MM.1S (cell line): ENCODE measurements around the gene HEMK1.

Experiments
- DNase-seq: peaks from one replicate; pipeline ENCODE4 v3.0.0-alpha.2; 2015
- H2AFZ ChIP-seq: fragments of 300-600 bp; sonication (generic); 2 replicates; pipeline ENCODE4 v1.6.0; 2016; ENCODE audit warnings: antibody characterized with exemption, low read length
- H3F3A ChIP-seq: fragments of 300-600 bp; sonication (generic); 2 replicates; pipeline ENCODE4 v1.6.1; 2016; ENCODE audit warnings: mild to moderate bottlenecking, antibody characterized with exemption, low read length, moderate library complexity, mixed read lengths; ENCODE audit not compliant: insufficient read depth
- H3K27ac ChIP-seq: fragments of 300-600 bp; sonication (generic); 2 replicates; pipeline ENCODE4 v1.5.1; 2016; ENCODE audit warnings: mild to moderate bottlenecking, low read length
- H3K27me3 ChIP-seq: fragments of 300-600 bp; sonication (generic); replicated peaks from 2 replicates; pipeline ENCODE4 v1.6.0; 2016; ENCODE audit warnings: low read length; ENCODE audit not compliant: insufficient read depth
- H3K36me3 ChIP-seq: fragments of 300-600 bp; sonication (generic); replicated peaks from 2 replicates; pipeline ENCODE4 v1.6.1; 2016; ENCODE audit warnings: mild to moderate bottlenecking, low read length, mixed read lengths; ENCODE audit not compliant: insufficient read depth
- H3K4me1 ChIP-seq: fragments of 300-600 bp; sonication (generic); 2 replicates; pipeline ENCODE4 v1.6.1; 2016; ENCODE audit warnings: low read length, mixed read lengths
- H3K4me2 ChIP-seq: fragments of 300-600 bp; sonication (generic); 2 replicates; pipeline ENCODE4 v1.6.0; 2016; ENCODE audit warnings: low read depth, low read length
- H3K4me3 ChIP-seq: fragments of 300-600 bp; sonication (generic); 2 replicates; pipeline ENCODE4 v1.5.1; 2016; ENCODE audit warnings: low read length, mixed read lengths
- H3K79me2 ChIP-seq: fragments of 300-600 bp; sonication (generic); 2 replicates; pipeline ENCODE4 v1.6.1; 2016; ENCODE audit warnings: mixed run types, low read length, mixed read lengths
- H3K9ac ChIP-seq: fragments of 300-600 bp; sonication (generic); 2 replicates; pipeline ENCODE4 v1.6.1; 2016; ENCODE audit warnings: low read length, mixed read lengths
- H3K9me2 ChIP-seq: fragments of 300-600 bp; sonication (generic); replicated peaks from 2 replicates; pipeline ENCODE4 v1.6.1; 2016; ENCODE audit warnings: mild to moderate bottlenecking, low read length, mixed read lengths; ENCODE audit not compliant: insufficient read depth
- H3K9me3 ChIP-seq: fragments of 300-600 bp; sonication (generic); replicated peaks from 2 replicates; pipeline ENCODE4 v1.6.1; 2016; ENCODE audit warnings: mild to moderate bottlenecking, low read length, mixed read lengths; ENCODE audit not compliant: insufficient read depth
- H4K20me1 ChIP-seq: fragments of 300-600 bp; sonication (generic); 2 replicates; pipeline ENCODE4 v1.6.1; 2016; ENCODE audit warnings: mild to moderate bottlenecking, low read length, moderate library complexity, mixed read lengths; ENCODE audit not compliant: insufficient read depth
- EZH2 ChIP-seq: fragments of 300-600 bp; sonication (generic); optimal IDR thresholded peaks from 2 replicates; pipeline ENCODE3; 2017; ENCODE audit warnings: low read depth, mild to moderate bottlenecking, antibody characterized with exemption, low read length, mixed read lengths
- EZH2phosphoT487 ChIP-seq: fragments of 300-600 bp; sonication (generic); IDR thresholded peaks from 2 replicates; pipeline ENCODE4 v1.6.1; 2018; ENCODE audit warnings: antibody characterized with exemption, low read length
- TF ChIP-seq, protein P1 (sequence below): fragments of 300-600 bp; sonication (generic); IDR thresholded peaks from 2 replicates; pipeline ENCODE4 v1.5.1; 2016; ENCODE audit warnings: antibody characterized with exemption, low read length, mixed read lengths

The HEMK1 gene

DNA sequence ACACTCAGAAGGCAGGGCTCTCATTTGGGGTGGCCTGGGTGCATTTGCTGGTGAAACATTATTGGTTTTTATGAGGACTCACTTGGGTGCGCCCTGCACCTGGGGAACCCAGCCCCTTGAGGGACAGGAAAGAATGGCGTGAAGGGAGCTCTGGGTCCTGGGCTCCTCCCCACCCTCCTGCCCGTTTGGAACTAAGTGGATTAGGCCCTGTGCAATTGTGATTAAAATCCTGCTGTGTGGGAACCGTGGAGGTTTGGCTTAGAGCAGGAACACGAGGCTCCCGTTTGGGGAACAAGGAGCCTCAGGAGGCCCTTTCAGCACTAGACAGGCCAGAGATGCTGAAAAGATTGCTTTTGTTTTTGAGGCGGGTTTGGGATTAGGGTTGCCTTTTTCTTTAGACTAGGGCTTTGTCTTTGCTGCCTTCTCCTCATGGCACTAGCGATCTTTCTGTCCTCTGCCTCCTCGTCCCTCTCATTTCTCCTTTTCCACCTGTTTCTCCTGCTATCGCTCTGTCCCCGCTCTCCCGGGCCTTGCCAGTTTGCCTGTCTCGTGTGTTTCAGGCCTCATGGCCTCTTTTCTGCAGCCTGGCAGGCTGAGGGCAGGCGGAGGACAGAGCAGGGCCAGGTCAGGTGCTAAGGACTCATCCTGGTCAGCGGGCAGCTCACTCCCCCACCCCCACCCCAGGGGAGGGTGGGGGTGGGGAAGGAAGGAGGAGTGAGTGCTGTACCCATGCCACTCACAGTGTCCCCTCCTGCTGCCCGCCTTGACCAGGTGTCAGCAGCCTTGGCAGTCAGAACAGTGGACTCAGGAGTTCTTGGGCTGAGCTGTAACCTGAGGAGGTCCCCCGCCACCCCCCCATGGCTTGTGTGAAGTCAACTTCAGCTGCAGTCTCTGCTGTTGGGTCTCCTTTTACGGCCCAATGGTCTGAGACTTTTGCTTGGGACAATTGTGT lies 56.2 kb downstream of the HEMK1 start:
- no peak for DNase-seq
- Histone ChIP-seq H3K27me3 (no peaks in the 10 kb centered on the region), H3K4me1 (peaks cover 16% of the 10 kb centered on the region), H2AFZ (no peak overlapping the region), H3F3A (no peaks in the 10 kb centered on the region), H3K4me3 (no peak overlapping the region), H3K4me2 (no peak overlapping the region), H4K20me1 (no peaks in the 10 kb centered on the region), H3K79me2 (peaks cover 23% of the 10 kb centered on the region; the same call in 1 of the 2 replicates), H3K9me3 (no peaks in the 10 kb centered on the region), H3K9ac (no peak overlapping the region), H3K27ac (no peak overlapping the region), H3K36me3 (no peaks in the 10 kb centered on the region), H3K9me2 (no peaks in the 10 kb centered on the region)
- no peak for TF ChIP-seq EZH2
- no peak for TF ChIP-seq EZH2phosphoT487
- TF ChIP-seq, protein P1, sequence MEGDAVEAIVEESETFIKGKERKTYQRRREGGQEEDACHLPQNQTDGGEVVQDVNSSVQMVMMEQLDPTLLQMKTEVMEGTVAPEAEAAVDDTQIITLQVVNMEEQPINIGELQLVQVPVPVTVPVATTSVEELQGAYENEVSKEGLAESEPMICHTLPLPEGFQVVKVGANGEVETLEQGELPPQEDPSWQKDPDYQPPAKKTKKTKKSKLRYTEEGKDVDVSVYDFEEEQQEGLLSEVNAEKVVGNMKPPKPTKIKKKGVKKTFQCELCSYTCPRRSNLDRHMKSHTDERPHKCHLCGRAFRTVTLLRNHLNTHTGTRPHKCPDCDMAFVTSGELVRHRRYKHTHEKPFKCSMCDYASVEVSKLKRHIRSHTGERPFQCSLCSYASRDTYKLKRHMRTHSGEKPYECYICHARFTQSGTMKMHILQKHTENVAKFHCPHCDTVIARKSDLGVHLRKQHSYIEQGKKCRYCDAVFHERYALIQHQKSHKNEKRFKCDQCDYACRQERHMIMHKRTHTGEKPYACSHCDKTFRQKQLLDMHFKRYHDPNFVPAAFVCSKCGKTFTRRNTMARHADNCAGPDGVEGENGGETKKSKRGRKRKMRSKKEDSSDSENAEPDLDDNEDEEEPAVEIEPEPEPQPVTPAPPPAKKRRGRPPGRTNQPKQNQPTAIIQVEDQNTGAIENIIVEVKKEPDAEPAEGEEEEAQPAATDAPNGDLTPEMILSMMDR, result no peak

DNA sequence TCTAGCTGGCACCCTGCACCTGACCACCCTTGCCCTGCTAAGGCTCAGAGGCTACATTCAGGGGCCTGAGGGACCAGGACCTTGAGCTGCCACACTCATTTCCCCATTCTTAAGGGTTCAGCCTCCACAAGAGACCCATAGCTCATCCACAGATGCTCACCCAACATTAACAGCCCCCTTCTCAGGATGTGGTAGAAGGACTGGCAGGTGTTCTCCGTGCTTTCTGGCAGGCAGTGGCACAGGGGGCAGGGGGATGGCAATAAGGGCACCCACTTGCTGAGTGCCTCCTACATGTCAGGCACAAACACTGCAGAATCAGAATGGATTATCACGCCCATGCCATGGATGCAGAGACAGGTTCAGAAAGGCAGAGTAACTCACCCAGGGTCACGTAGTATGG lies 57.1 kb downstream of the HEMK1 start:
- Histone ChIP-seq H3K9me2 (no peaks in the 10 kb centered on the region), H3K4me3 (no peak overlapping the region), H3K9ac (no peak overlapping the region), H3F3A (no peaks in the 10 kb centered on the region), H3K4me1 (peaks cover 15% of the 10 kb centered on the region), H3K36me3 (no peaks in the 10 kb centered on the region), H3K79me2 (peaks cover 23% of the 10 kb centered on the region; the same call in 1 of the 2 replicates), H3K4me2 (no peak overlapping the region), H4K20me1 (no peaks in the 10 kb centered on the region), H3K27me3 (no peaks in the 10 kb centered on the region), H2AFZ (no peak overlapping the region), H3K9me3 (no peaks in the 10 kb centered on the region), H3K27ac (no peak overlapping the region)
- no peak for DNase-seq
- TF ChIP-seq EZH2phosphoT487, result no peak
- TF ChIP-seq, protein P1, result no peak
- no peak for TF ChIP-seq EZH2

DNA sequence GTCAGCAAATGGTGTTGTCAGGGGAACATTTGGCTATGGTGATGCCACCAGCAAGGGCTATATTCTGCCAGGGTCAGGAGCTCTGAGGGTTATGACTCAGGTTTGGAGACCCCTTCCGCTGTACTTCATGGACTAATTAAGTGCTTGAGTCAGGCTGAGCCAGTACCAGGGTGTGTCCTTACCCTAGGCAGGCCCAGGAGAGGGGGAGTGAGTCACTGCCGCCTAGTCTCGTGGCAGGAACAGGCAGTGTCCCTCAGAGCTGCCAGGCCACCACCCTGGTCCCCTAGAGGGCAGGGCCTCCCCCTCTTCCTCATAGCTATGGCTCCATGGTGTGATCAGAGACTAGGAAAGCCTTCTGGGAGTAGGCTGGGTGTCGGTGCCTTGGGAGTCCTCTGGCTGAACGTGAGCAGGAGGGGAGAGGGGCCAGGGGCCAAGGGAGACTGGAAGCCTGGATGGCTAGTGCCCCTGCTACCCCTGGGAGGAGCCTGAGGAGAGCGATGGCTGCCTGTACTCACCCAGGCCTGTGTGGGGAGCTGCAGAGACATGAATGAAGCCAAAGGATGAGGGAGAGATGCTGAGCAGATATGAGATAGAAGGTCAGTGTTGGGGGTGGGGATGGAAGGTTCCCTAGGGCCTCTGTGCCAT lies 58.2 kb downstream of the HEMK1 start:
- TF ChIP-seq EZH2phosphoT487 (no peak), EZH2 (no peak)
- TF ChIP-seq, protein P1, result no peak
- H3K36me3 ChIP-seq, result no peaks in the 10 kb centered on the region
- H3K9me2 ChIP-seq, result no peaks in the 10 kb centered on the region
- no peak overlapping the region for H3K9ac ChIP-seq
- no peak for DNase-seq
- H3F3A ChIP-seq, result no peaks in the 10 kb centered on the region
- H3K27ac ChIP-seq, result no peak overlapping the region
- peaks cover 23% of the 10 kb centered on the region; the same call in 1 of the 2 replicates for H3K79me2 ChIP-seq
- H3K9me3 ChIP-seq, result no peaks in the 10 kb centered on the region
- peaks cover 15% of the 10 kb centered on the region for H3K4me1 ChIP-seq
- H3K4me3 ChIP-seq, result no peak overlapping the region
- H4K20me1 ChIP-seq, result no peaks in the 10 kb centered on the region
- H3K4me2 ChIP-seq, result no peak overlapping the region
- H3K27me3 ChIP-seq, result no peaks in the 10 kb centered on the region
- no peak overlapping the region for H2AFZ ChIP-seq
